Stimulated activated naive CD4-positive, alpha-beta T cell treated with Interleukin-2 at 50 U/mL for 16 hours (primary cell): ENCODE results near the gene GREB1L.

Source experiments
- DNase-seq: peaks from one replicate; lab custom pipeline; 2025; lab: John Stamatoyannopoulos, UW

Gene GREB1L

GRCh38 chr18:21450503-21450902, 208.5 kb downstream of the GREB1L start:
- no peak for DNase-seq

GRCh38 chr18:21450913-21451312, 208.9 kb downstream of the GREB1L start:
- DNase-seq, result no peak

GRCh38 chr18:21451851-21452250, 209.8 kb downstream of the GREB1L start:
- no peak for DNase-seq

- no peak for DNase-seq
Measured at GRCh38 chr18:21452276-21452780, 210.3 kb downstream of the GREB1L start.

- no peak for DNase-seq
Measured at GRCh38 chr18:21452796-21453510, 210.9 kb downstream of the GREB1L start.

DNA sequence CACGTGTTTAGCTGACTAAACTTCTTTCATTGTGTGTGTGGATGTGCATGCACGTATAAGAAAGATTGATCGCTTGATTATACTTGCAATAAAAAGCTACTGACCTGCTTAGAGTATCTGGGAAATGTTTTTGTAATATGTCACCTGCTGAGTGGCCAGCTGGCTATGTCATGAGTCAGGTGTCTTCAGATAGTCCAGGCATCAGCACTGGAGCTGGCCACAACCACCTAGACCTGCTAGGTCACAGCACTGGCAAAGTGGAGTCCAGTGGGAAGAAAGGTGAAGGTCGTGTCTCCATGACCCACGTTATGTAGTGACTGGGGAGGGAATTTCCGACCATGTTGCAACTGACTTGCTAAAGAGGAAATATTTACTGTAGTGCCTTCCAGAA, 211.5 kb downstream of the GREB1L start:
- DNase-seq, result no peak

DNA sequence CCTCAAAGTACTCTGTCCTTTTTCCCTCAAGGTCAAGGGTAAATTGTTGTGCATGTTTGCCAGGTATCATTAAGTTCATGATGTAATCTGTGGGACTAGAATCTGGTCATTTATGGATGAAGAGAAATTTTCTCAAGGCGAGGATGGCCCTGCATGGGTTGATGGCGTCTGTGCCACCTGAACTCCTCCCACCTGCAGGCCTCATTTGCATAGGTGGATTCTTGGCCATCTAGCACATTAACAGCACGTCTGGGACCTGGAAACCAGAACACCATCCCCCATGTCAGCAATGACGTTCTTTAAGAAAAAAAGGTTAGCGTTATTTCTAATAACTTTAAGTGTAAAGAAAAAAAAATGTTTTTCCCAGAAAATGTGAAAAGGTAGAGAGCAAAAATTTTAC, 212.7 kb downstream of the GREB1L start:
- no peak for DNase-seq

GRCh38 chr18:21456428-21457178, 214.6 kb downstream of the GREB1L start:
- no peak for DNase-seq

DNA sequence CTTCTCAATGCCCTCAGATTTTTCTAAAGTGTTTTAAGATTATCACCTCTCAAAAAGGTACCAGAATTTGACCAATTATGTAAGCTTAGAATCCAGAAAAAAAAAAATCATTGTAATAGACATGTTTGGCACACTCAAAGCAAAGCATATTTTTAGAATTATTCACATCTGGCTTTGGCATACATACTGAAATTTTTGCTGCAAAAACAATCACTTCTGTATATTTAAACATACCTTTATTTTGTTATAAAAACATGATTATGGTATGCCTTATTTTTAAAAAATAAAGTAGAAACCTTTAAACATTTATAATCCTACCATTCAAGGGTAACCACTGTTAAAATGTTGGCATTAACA, 215.1 kb downstream of the GREB1L start:
- no peak for DNase-seq

DNA sequence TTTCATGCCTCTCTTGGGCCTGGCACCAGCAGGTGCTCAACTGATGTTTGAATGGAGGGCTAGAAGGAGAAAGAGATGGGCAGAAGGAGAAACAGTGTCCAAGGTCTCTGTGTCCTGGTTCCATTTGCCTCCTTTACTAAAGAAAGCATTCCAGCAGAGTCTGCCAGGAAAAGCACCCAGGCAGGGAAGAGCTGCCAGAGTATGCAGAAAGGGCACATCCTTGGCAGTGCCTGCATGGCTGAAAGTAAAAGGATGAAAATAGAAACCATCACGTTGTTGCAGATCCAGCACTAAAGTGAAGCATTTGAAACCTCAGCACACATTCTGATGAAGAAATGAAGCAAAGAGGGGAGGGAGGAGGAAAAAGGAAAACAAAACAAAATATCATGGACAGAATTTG, 216.3 kb downstream of the GREB1L start:
- DNase-seq, result no peak

DNA sequence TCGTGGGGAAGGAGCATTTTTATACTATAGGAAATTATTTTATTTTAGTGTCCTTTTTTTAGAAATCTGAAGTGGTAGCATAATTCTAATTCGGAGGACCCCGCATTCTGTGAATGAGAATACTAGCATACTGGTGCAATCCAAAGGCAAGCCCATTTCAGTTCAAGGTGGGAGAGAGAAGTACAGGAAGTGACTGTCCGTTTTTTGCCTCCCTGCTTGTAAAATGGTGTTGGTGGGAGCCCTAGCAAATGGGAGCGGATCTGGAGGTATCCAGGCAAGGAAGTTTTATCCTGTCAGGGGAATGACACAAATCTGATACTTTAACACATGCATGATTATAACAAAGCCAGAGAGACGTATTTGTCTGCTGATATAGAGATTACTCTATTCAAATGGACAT, 216.8 kb downstream of the GREB1L start:
- DNase-seq, result no peak

- no peak for DNase-seq
Measured at GRCh38 chr18:21459706-21460286, 217.8 kb downstream of the GREB1L start.

DNA sequence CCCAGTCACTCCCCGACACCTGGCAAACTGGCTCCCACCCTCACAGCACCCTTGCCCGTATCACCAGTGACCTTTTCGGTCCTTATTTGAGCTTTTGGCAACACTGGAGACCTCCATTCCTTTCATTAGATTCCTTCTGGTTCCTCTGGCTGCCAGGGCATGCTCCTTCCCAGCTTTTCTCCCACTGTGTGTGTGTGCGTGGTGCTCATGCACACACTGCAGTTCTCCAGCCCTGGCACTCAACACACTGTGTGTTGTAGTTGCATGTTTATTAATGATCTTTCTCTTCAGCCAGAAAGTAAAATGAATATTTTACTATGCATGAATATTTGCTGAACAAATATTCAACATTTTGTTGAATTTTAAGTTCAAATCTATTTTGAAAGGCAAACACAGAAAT, 219.4 kb downstream of the GREB1L start:
- DNase-seq, result no peak

GRCh38 chr18:21463718-21464117, 221.7 kb downstream of the GREB1L start:
- no peak for DNase-seq

- no peak for DNase-seq
Measured at GRCh38 chr18:21468514-21469164, 226.6 kb downstream of the GREB1L start.

DNA sequence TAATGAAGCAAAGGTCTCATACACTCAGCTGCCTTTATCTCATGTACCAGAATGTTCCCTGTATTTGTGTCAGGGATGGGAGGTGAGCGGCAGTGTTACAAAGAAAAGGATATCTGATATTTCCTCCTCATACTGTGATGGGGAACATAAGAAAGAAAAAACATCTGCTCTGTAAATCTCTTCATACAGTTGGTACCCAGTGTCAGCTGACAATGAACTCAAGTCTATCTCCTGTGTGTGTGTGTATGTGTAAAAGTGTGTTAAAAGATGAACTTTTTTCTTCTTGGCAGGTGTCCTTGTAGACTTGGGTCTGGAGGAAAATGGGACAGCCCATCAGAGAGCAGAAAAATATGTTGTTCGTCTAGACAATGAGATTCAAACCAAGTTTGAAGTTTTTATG, 230.7 kb downstream of the GREB1L start:
- no peak for DNase-seq

DNA sequence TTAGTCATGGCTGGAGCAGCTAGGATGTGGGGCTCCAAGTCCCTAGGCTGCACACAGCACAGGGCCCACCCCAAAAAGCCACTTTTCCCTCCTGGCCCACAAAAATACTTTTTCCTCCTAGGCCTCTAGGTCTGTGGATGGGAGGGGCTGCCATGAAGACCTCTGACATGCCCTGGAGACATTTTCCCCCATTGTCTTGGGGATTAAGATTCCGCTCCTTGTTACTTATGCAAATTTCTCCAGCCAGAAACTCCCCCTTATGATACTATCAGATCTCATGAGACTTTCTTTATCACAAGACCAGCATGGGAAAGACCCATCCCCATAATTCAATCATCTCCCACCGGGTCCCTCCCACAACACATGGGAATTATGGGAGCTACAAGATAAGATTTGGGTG, 232.6 kb downstream of the GREB1L start:
- no peak for DNase-seq

DNA sequence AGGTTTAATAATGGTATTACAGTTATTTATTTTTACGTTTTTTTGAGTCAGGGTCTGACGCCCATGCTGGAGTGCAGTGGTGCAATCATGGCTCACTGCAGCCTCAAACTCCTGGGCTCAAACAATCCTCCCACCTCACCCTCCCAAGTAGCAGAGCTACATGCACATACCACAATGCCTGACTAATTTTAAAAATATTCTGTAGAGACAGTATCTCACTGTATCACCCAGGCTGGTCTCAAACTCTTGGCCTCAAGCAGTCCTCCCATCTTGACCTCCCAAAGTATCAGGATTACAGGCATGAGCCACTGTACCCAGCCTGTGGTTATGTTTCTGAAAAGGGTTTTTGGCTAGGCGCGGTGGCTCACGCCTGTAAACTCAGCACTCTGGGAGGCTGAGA, 237.7 kb downstream of the GREB1L start:
- no peak for DNase-seq

GRCh38 chr18:21481739-21482138, 239.7 kb downstream of the GREB1L start:
- no peak for DNase-seq

DNA sequence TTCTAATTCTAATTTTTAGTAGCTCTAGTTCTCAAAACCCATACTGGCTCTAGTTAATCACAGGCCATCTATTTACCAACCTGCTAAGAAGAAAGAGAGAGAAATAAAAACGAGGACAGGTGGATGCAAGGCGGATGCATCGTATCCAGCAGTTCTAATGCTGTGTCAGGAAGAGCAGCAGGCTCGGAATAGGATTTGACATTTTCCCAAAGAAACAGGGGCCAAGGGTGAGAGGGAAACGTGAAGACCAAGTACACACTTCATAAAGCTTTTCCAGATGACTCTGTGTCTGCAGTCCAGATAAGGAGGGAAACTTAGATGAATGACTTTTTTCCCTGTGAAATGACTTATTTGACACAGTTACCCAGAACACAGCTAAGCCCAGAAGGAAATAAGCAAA, 241.0 kb downstream of the GREB1L start:
- DNase-seq, result no peak

DNA sequence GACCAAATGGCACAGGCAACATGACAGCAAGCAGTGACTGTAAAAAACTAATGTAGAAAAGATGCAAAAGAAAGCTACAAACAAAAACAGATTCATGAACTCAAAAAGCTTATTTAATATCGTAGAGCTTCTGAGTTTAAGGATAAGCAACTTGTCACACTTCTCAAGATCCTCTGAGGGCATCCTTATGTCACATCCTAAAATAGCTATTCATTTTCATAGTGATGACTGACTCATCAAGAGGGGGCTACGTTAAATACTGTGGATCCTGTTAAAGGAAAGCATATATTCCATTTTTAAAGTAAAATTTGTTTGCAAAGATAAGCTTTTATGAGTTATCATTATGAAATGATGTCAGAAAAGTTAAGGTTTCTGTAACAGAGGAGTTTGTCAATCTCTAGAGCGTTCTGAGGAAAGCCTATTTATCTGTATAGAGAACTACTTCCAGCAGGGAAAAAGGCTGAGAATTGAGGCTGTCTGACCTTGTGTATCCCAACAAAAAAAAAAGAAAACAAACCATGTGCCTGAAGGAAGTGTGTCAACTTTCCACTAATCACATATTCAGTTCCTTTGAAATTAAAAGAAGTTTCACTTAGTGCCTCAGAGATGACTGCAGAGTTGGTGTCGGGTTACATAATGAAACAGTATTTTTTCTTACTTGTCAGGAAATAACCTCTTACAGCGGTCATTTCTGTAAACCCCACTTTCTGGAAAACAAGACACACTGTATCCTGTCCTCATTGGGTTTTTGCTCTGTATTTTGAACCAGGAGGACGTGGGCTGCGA, 243.0 kb downstream of the GREB1L start:
- DNase-seq, result no peak

GRCh38 chr18:21486905-21487437, 244.9 kb downstream of the GREB1L start:
- no peak for DNase-seq
